Activated CD4-positive, alpha-beta T cell treated with anti-CD3 and anti-CD28 coated beads, Interleukin-2, amount 50 U/mL, for 16 hours (primary cell): Measurements from ENCODE around the gene CIRBP.

ENCODE experiments used
- DNase-seq: peaks from one replicate; pipeline ENCODE4 v3.0.0-alpha.2; 2020

Gene CIRBP

GRCh38 chr19:1257475-1258162, 11.5 kb upstream of the CIRBP start:
- DNase-seq = no peak

GRCh38 chr19:1258163-1258492, 11.0 kb upstream of the CIRBP start:
- DNase-seq = no peak

GRCh38 chr19:1258707-1259205, 10.4 kb upstream of the CIRBP start:
- no peak for DNase-seq

- DNase-seq = peak; percentile 82
Measured at GRCh38 chr19:1259206-1259875, 9.8 kb upstream of the CIRBP start.

- no peak for DNase-seq
Measured at GRCh38 chr19:1259876-1260748, 9.0 kb upstream of the CIRBP start.

GRCh38 chr19:1260749-1261537, 8.2 kb upstream of the CIRBP start:
- peak; percentile 99 for DNase-seq

- DNase-seq = no peak
Measured at GRCh38 chr19:1261538-1261797, 7.7 kb upstream of the CIRBP start.

- DNase-seq = no peak
Measured at GRCh38 chr19:1261798-1262622, 7.1 kb upstream of the CIRBP start.

- DNase-seq = no peak
Measured at GRCh38 chr19:1262623-1263123, 6.5 kb upstream of the CIRBP start.

GRCh38 chr19:1263188-1263587, 5.9 kb upstream of the CIRBP start:
- DNase-seq = no peak

GRCh38 chr19:1264801-1265614, 4.1 kb upstream of the CIRBP start:
- DNase-seq = no peak

- no peak for DNase-seq
Measured at GRCh38 chr19:1265615-1266128, 3.5 kb upstream of the CIRBP start.

- DNase-seq = peak; percentile 90
Measured at GRCh38 chr19:1266129-1266915, 2.8 kb upstream of the CIRBP start.

GRCh38 chr19:1266916-1267476, 2.1 kb upstream of the CIRBP start:
- DNase-seq = peak; percentile 65

GRCh38 chr19:1267477-1268225, 1.5 kb upstream of the CIRBP start:
- DNase-seq = no peak

- DNase-seq = no peak
Measured at GRCh38 chr19:1268226-1269064, 687 bp upstream of the CIRBP start.

- peak; percentile 89 for DNase-seq
Measured at GRCh38 chr19:1269478-1270212, 513 bp downstream of the CIRBP start.
